Mucosa of descending colon (tissue), 3 donors: ENCODE data around the gene LIME1. TPM values are rescaled to one million over a fixed set of nuclear protein-coding genes. Genes with fewer than 3 reads are reported as not detected.

Source experiments
- ATAC-seq: fragments of 200-7000 bp; cut with Tn5 transposase; one replicate; pipeline ENCODE4 v1.9.1; 2020; ENCODE audit warnings: mild to moderate bottlenecking, moderate library complexity
- DNase-seq, 3 donors: peaks; one replicate each; pipeline ENCODE4 v3.0.0-alpha.2; 2020
- H3K36me3 ChIP-seq: fragments of 200-600 bp; one replicate; pipeline ENCODE4 v1.8.0; 2021; ENCODE audit warnings: low read depth, mild to moderate bottlenecking
- H3K4me1 ChIP-seq: fragments of 200-600 bp; one replicate; pipeline ENCODE4 v1.8.0; 2021; ENCODE audit warnings: low read depth, mild to moderate bottlenecking
- H3K4me3 ChIP-seq: fragments of 200-600 bp; one replicate; pipeline ENCODE4 v1.8.0; 2021; ENCODE audit warnings: mild to moderate bottlenecking
- H3K9me3 ChIP-seq: fragments of 200-600 bp; one replicate; pipeline ENCODE4 v1.8.0; 2021; ENCODE audit warnings: mild to moderate bottlenecking
- CTCF ChIP-seq: fragments of 200-600 bp; IDR thresholded peaks from one replicate; pipeline ENCODE4 v1.8.0; 2022; ENCODE audit warnings: antibody characterized with exemption, mild to moderate bottlenecking
- intact Hi-C, 2 donors: fragments of 100-400 bp; cut with DNase I in 1 of 2; cut with micrococcal nuclease in 1 of 2; formaldehyde crosslinking; loops; one replicate each; pipeline versions ENCODE4 v1.11.0 to v1.11.1; 2022; cut with DNase I, micrococcal nuclease
- total RNA-seq, 3 donors: library from RNA; stranded (reverse); fragmentation: NEBNext Ultra II Directional in 2 of 3; extraction: Animal tissue kit (Norgen Biotek cat#: 25700) in 2 of 3; gene quantifications; one replicate each; pipeline versions ENCODE4 v1.2.1 to v1.2.4, GENCODE V29; 2021 to 2023
- donor health status: DM: no; HTN: no; CAD: no; lungs with moderate emphysema.
- donor health status: DM: no; HTN: no; CAD: no.
- donor health status: DM: no; HTN: yes; CAD: no.

Gene LIME1
- total RNA-seq, 3 donors from 2014 or later = 10.4 to 11.2 (median 10.8) TPM

DNA sequence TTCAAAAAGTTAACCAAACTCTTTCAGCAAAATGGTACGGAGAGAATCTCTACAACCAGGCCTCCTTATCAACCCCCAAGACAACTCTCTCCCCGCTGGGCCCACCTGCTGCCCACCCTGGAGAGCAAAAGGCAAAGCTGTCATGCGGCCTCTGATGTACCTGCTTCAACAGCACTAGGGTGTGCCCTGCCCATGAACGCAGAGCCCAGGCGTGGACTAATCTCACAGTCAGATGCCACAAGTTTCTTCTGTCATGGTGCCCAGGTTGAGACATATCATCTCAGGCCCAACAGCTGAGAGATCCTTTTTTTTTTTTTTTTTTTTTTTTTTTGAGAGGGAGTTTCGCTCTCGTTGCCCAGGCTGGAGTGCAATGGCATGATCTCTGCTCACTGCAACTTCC lies 29.4 kb downstream of the LIME1 start:
- Histone ChIP-seq H3K4me3 (no peak overlapping the region), H3K4me1 (no peaks in the 10 kb centered on the region), H3K36me3 (no peaks in the 10 kb centered on the region), H3K9me3 (no peaks in the 10 kb centered on the region)
- intact Hi-C loops = no loop called here
- no peak for TF ChIP-seq CTCF
- no peak for DNase-seq
- no peak for ATAC-seq

DNA sequence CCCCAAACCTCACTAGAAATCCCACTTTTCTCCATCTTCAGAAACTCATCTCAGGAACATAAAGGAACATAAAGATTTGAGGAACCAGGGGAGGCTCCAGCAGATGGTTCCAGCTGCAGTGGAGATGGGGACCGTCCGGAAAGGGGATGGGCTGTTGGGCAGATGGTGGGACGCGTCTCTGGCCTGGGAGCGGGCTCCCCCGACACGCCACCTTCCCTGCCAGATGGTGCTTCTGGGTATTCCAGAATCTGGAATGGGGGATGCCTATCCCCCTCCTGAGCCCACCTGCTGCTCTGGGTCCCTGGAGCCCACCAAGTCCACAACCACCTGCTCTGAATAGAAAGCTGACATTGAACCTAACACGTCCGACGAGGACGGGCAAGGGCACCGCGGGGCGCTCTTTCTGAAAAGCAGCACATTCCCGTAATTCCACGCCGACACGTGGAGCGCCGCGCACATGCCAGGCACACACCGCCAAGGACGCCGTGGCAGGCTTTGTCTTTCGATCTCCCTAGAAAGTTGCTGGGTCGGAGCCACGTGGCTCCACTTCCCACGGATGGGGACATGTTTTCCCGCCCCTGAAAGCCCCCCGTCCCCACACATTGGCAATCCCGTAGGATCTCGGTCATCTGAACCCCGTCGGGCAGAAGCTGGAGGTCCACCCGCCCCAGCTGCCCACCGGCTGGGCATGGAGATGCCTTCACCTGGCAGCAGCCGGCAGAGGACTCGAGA lies 30.4 kb downstream of the LIME1 start:
- no peak for DNase-seq
- Histone ChIP-seq H3K36me3 (no peaks in the 10 kb centered on the region), H3K4me1 (no peaks in the 10 kb centered on the region), H3K9me3 (no peaks in the 10 kb centered on the region), H3K4me3 (no peak overlapping the region)
- no peak for ATAC-seq
- TF ChIP-seq CTCF = no peak
- intact Hi-C loops = no loop called here

- Histone ChIP-seq H3K4me1 (no peaks in the 10 kb centered on the region), H3K4me3 (no peak overlapping the region), H3K9me3 (no peaks in the 10 kb centered on the region), H3K36me3 (no peaks in the 10 kb centered on the region)
- intact Hi-C loops = no loop called here
- no peak for TF ChIP-seq CTCF
- DNase-seq = peak in 2 of 3 donors; percentile 31 to 50
- ATAC-seq = peak; percentile 15
Observed at GRCh38 chr20:63767456-63767855, 31.0 kb downstream of the LIME1 start.

- intact Hi-C loops = no loop called here
- Histone ChIP-seq H3K9me3 (no peaks in the 10 kb centered on the region), H3K36me3 (no peaks in the 10 kb centered on the region), H3K4me1 (no peaks in the 10 kb centered on the region), H3K4me3 (no peak overlapping the region)
- ATAC-seq = no peak
- no peak for TF ChIP-seq CTCF
- DNase-seq = no peak
Observed at GRCh38 chr20:63767886-63768285, 31.4 kb downstream of the LIME1 start.

DNA sequence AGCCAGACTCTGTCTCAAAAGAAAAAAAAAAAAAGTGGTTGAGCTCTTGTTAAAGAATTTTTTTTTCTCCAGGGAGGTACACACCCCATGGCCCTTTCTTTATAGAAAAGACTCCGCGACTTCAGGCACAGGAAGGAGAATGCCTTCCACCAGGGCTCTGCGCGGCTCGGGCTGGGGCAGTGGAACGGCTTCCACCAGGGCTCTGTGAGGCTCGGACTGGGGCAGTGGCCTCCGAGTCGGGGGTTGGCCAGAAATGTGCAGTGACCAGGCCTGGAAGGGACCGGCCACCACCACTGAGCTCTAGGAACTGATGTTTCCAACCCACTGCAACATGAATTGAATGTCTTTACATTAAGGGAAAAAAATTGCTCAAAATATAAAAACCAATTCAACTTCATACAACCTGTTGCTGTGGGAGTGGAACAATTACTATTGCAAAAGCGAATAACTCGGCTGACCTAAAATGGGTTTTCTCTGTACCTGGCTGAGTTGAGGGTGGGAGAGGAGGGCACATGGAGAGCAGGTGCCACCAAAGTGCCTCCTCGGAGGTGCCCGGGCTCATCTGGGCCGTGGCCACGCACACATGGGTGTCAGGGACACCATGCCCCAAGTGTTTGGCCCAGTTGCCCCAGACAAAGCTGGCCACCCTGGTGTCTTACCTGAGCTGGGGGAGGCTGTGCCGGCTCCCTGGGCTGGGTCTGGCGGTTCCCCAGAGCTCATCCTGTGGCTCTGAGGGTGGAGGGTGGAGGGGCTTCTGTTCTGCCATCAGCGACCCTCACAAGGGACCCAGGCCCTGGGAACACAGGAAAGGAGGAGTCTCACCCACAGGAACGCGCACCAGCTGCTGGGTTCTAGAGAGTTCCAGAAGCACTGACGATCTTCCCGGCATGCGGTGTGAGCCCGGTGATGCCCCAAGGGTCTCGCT lies 32.4 kb downstream of the LIME1 start:
- intact Hi-C loops = no loop called here
- no peak for TF ChIP-seq CTCF
- no peaks in the 10 kb centered on the region for H3K36me3 ChIP-seq
- H3K9me3 ChIP-seq = no peaks in the 10 kb centered on the region
- no peaks in the 10 kb centered on the region for H3K4me1 ChIP-seq
- no peak overlapping the region for H3K4me3 ChIP-seq
- ATAC-seq = no peak
- DNase-seq = no peak
